Kidney (tissue), 14 donors: ENCODE data around the gene SNED1. TPM values are rescaled to one million over a fixed set of nuclear protein-coding genes. Genes with fewer than 3 reads are reported as not detected.
A peak's percentile ranks its signal among the peaks of the same experiment; 100 is the strongest.

Experiments used
- DNase-seq, 5 donors: peaks; one replicate each; pipeline ENCODE4 v3.0.0-alpha.2; 2013 to 2020
- FAIRE-seq: peaks from 2 replicates; lab custom pipeline; 2012; peaks lifted over from hg19 to GRCh38; lab: Jason Lieb, UNC
- H3K27ac ChIP-seq, 2 donors: one replicate each; pipeline ENCODE4 v1.7.0; 2013; ENCODE audit warnings: low read depth in 2 of 2, low read length in 2 of 2, inconsistent platforms in 1 of 2
- H3K27me3 ChIP-seq: one replicate; pipeline ENCODE4 v1.7.1; 2013; ENCODE audit warnings: low read length, inconsistent platforms; ENCODE audit not compliant: control insufficient read depth, insufficient read depth
- H3K36me3 ChIP-seq, 3 donors: one replicate each; pipeline versions ENCODE4 v1.7.0 to v1.7.1; 2013; ENCODE audit warnings: low read length in 3 of 3, control low read depth in 1 of 3, inconsistent platforms in 1 of 3; ENCODE audit not compliant: insufficient read depth in 3 of 3, control insufficient read depth in 2 of 3
- H3K4me1 ChIP-seq, 3 donors: one replicate each; pipeline versions ENCODE4 v1.7.0 to v1.7.1; 2013; ENCODE audit warnings: low read length in 3 of 3, inconsistent platforms in 1 of 3, low read depth in 1 of 3; ENCODE audit not compliant: control insufficient read depth in 2 of 3, insufficient read depth in 2 of 3
- H3K4me3 ChIP-seq, 3 donors: one replicate each; pipeline versions ENCODE4 v1.7.0 to v1.8.1; 2013; ENCODE audit warnings: low read length in 3 of 3, control low read depth in 1 of 3, inconsistent platforms in 1 of 3
- H3K9ac ChIP-seq, 3 donors: one replicate each; pipeline versions ENCODE4 v1.7.0 to v1.7.1; 2013; ENCODE audit warnings: low read length in 3 of 3, control low read depth in 1 of 3, inconsistent platforms in 1 of 3
- H3K9me3 ChIP-seq, 3 donors: one replicate each; pipeline versions ENCODE4 v1.7.0 to v1.7.1; 2013; ENCODE audit warnings: low read length in 3 of 3, control low read depth in 1 of 3, inconsistent platforms in 1 of 3; ENCODE audit not compliant: control insufficient read depth in 2 of 3, insufficient read depth in 1 of 3
- CTCF ChIP-seq: IDR thresholded peaks from 3 replicates; pipeline ENCODE4 v1.5.1; 2012; ENCODE audit warnings: mild to moderate bottlenecking, moderate library complexity, borderline replicate concordance; ENCODE audit not compliant: insufficient read depth; ENCODE audit errors: extremely low read depth
- intact Hi-C: fragments of 100-400 bp; cut with DNase I; formaldehyde crosslinking; loops from one replicate; pipeline ENCODE4 v1.11.1; 2022
- polyA plus RNA-seq: library from polyadenylated mRNA; stranded (reverse); fragments of 350-450 nt; fragmentation: Illumina TruSeq; extraction: RNeasy Lipid Tissue Mini Kit (QIAGEN cat#74804); gene quantifications from one replicate; pipeline ENCODE4 v1.2.3, GENCODE V29; 2014; ENCODE audit warnings: low read depth, low replicate concordance; ENCODE audit not compliant: insufficient read depth
- total RNA-seq: library from RNA; stranded (reverse); fragmentation: NEBNext Ultra II Directional; extraction: Animal tissue kit (Norgen Biotek cat#: 25700); gene quantifications from one replicate; pipeline ENCODE4 v1.2.1, GENCODE V29; 2021
- donor health status: control.
- donor health status: control.
- donor health status: control.
- donor health status: control.
- donor health status: control.
- donor health status: DM: yes; HTN: yes; CAD: no.
- donor health status: Normal renal cell carcinoma (clear cell type).

The SNED1 gene
- total and polyA plus RNA-seq, 2 donors from 2014 or later, result 3.0 to 42.1 TPM

GRCh38 chr2:241121008-241121407 is 122.6 kb downstream of the SNED1 start:
- no peak overlapping the region for H3K27ac ChIP-seq
- H3K36me3 ChIP-seq, result no peaks in the 10 kb centered on the region
- intact Hi-C loops, result no loop called here
- FAIRE-seq (no peak), DNase-seq (no peak)
- H3K27me3 ChIP-seq, result no peaks in the 10 kb centered on the region
- H3K9ac ChIP-seq, result no peak overlapping the region
- no peaks in the 10 kb centered on the region for H3K4me1 ChIP-seq
- H3K9me3 ChIP-seq, result no peaks in the 10 kb centered on the region
- H3K4me3 ChIP-seq, result no peak overlapping the region
- no peak for TF ChIP-seq CTCF

- H3K36me3 ChIP-seq, result no peaks in the 10 kb centered on the region
- no peak for TF ChIP-seq CTCF
- H3K4me1 ChIP-seq, result no peaks in the 10 kb centered on the region
- H3K4me3 ChIP-seq, result no peak overlapping the region
- intact Hi-C loops, result no loop called here
- no peak overlapping the region for H3K9ac ChIP-seq
- no peaks in the 10 kb centered on the region for H3K9me3 ChIP-seq
- H3K27ac ChIP-seq, result no peak overlapping the region
- DNase-seq (peak in 2 of 5 donors; percentile 6 to 32), FAIRE-seq (no peak)
- H3K27me3 ChIP-seq, result no peaks in the 10 kb centered on the region
Observed at GRCh38 chr2:241122376-241123002, 124.1 kb downstream of the SNED1 start.

GRCh38 chr2:241123816-241124536 is 125.6 kb downstream of the SNED1 start:
- Histone ChIP-seq H3K4me3 (no peak overlapping the region), H3K9me3 (no peaks in the 10 kb centered on the region), H3K36me3 (no peaks in the 10 kb centered on the region), H3K4me1 (no peaks in the 10 kb centered on the region), H3K9ac (no peak overlapping the region), H3K27me3 (no peaks in the 10 kb centered on the region), H3K27ac (no peak overlapping the region)
- intact Hi-C loops, result no loop called here
- TF ChIP-seq CTCF, result no peak
- FAIRE-seq (no peak), DNase-seq (peak in 2 of 5 donors; percentile 17 to 72)
